ENCODE measurements around the gene RBSN. TPM values are rescaled to one million over a fixed set of nuclear protein-coding genes. Genes with fewer than 3 reads are reported as not detected.

RBSN gene
- total RNA-seq, 1 donor from 2014 or later: 21.1 TPM

GRCh38 chr3:15107075-15107947 lies 8.4 kb upstream of the RBSN start:
- TF ChIP-seq CTCF (IDR thresholded peaks at IDR 0.05; ENCODE audit: insufficient read depth, low read length, poor library complexity, severe bottlenecking): no peak

GRCh38 chr3:15102836-15103235 lies 3.9 kb upstream of the RBSN start:
- H3K36me3 ChIP-seq (ENCODE audit: control insufficient read depth, insufficient read depth, low read length): no peaks in the 10 kb centered on the region
- TF ChIP-seq CTCF (IDR thresholded peaks at IDR 0.05; ENCODE audit: insufficient read depth, low read length, poor library complexity, severe bottlenecking): no peak
- DNase-seq (ENCODE audit: low read depth): no peak
- no peaks in the 10 kb centered on the region for H3K27me3 ChIP-seq (ENCODE audit: control insufficient read depth, insufficient read depth, low read length)
- no peak overlapping the region for H3K4me3 ChIP-seq (ENCODE audit: low read depth, low read length)

More at GRCh38 chr3:15107075-15107947, 8.4 kb upstream of the RBSN start:
- Histone ChIP-seq H3K36me3 (ENCODE audit: control insufficient read depth, insufficient read depth, low read length) (no peaks in the 10 kb centered on the region), H3K27me3 (ENCODE audit: control insufficient read depth, insufficient read depth, low read length) (no peaks in the 10 kb centered on the region), H3K4me3 (ENCODE audit: low read depth, low read length) (no peak overlapping the region)
- no peak for DNase-seq (ENCODE audit: low read depth)

GRCh38 chr3:15102256-15102655 lies 3.3 kb upstream of the RBSN start:
- DNase-seq (ENCODE audit: low read depth): no peak
- no peak for TF ChIP-seq CTCF (IDR thresholded peaks at IDR 0.05; ENCODE audit: insufficient read depth, low read length, poor library complexity, severe bottlenecking)
- H3K36me3 ChIP-seq (ENCODE audit: control insufficient read depth, insufficient read depth, low read length): no peaks in the 10 kb centered on the region

GRCh38 chr3:15099364-15100098 lies 583 bp upstream of the RBSN start:
- no peak for DNase-seq (ENCODE audit: low read depth)
- no peak for TF ChIP-seq CTCF (IDR thresholded peaks at IDR 0.05; ENCODE audit: insufficient read depth, low read length, poor library complexity, severe bottlenecking)
- H3K4me3 ChIP-seq (ENCODE audit: low read depth, low read length): peak overlapping the region; percentile 73

More at GRCh38 chr3:15102256-15102655, 3.3 kb upstream of the RBSN start:
- H3K27me3 ChIP-seq (ENCODE audit: control insufficient read depth, insufficient read depth, low read length): no peaks in the 10 kb centered on the region
- no peak overlapping the region for H3K4me3 ChIP-seq (ENCODE audit: low read depth, low read length)

GRCh38 chr3:15097891-15098290 lies 1.1 kb downstream of the RBSN start:
- H3K4me3 ChIP-seq (ENCODE audit: low read depth, low read length): peak overlapping the region; percentile 73
- peak; percentile 32 for DNase-seq (ENCODE audit: low read depth)
- no peaks in the 10 kb centered on the region for H3K27me3 ChIP-seq (ENCODE audit: control insufficient read depth, insufficient read depth, low read length)
- no peak for TF ChIP-seq CTCF (IDR thresholded peaks at IDR 0.05; ENCODE audit: insufficient read depth, low read length, poor library complexity, severe bottlenecking)
- peaks cover 1% of the 10 kb centered on the region for H3K36me3 ChIP-seq (ENCODE audit: control insufficient read depth, insufficient read depth, low read length)

More at GRCh38 chr3:15099364-15100098, 583 bp upstream of the RBSN start:
- H3K27me3 ChIP-seq (ENCODE audit: control insufficient read depth, insufficient read depth, low read length): no peaks in the 10 kb centered on the region
- no peaks in the 10 kb centered on the region for H3K36me3 ChIP-seq (ENCODE audit: control insufficient read depth, insufficient read depth, low read length)
